CD4-positive, alpha-beta T cell treated with Interleukin-17A for 1 hour (primary cell): ENCODE measurements around the gene CD2BP2.
"Not testable (repeated sequence)": the region's sequence is repeated elsewhere in the genome, so short reads cannot be mapped to it uniquely, and the experiment has no call there.

Experiments
- DNase-seq: peaks from one replicate; pipeline ENCODE4 v3.0.0-alpha.2; 2020

CD2BP2 gene

DNA sequence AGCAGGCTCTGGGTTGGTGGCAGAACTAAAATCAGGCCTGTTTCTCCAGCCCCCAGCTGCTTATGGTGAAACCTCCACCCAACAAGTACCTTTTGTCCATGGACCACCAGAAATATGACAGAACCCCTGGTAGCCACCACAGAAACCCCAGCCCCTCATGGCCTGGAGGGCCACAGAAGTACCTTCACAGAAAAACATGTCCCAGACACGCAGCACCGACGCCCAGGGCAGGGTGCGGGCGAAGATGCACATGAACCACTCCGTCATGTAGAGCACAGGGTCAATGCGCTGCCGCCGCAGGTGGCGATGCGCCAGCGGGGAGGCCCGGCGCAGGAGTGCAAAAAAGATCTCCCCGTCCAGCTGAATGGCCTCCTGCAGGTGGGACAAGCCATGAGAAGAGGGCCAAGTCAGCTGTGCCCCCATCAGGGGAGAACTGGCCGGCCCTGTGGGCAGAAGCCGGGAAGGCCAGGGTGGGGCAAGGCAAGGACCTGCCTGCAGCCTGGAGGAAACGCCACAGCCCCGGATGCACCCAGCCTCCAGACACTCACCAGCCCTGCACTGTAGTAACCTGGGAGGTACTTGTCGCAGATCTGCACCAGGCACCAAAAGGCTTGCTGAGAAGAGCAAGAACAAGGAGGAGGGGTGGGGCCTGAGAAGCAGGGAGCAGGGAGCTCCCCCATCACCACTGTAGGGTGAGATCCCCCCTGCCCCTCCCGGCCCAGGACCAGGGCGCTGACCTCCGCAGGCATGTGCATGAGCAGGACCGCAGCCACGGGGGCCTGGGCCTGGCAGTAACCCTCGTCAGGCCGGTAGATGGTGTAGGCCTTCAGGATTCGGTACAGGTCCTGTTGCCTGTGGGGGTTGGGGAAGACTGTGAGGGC lies 4.1 kb upstream of the CD2BP2 start:
- no peak for DNase-seq

DNA sequence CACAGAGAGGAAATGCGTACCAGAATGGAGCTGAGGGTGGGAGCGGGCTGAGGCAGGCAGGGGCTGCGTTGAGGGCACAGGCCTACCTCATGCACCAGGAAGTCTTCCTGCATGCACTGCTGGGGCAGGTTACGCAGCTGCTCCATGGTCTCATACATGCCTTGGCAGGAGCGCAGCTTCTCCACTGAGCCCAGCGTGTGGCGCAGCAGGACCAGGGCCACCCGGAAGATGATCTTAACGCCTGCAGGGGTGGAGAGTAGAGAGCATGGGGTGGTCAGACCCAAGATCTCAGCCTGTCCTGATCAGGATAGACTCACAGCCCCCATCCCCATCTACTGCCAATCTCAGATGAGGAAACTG lies 3.4 kb upstream of the CD2BP2 start:
- DNase-seq, result no peak

GRCh38 chr16:30357715-30358576 lies 2.8 kb upstream of the CD2BP2 start:
- DNase-seq, result no peak

GRCh38 chr16:30357085-30357714 lies 2.1 kb upstream of the CD2BP2 start:
- DNase-seq, result no peak

DNA sequence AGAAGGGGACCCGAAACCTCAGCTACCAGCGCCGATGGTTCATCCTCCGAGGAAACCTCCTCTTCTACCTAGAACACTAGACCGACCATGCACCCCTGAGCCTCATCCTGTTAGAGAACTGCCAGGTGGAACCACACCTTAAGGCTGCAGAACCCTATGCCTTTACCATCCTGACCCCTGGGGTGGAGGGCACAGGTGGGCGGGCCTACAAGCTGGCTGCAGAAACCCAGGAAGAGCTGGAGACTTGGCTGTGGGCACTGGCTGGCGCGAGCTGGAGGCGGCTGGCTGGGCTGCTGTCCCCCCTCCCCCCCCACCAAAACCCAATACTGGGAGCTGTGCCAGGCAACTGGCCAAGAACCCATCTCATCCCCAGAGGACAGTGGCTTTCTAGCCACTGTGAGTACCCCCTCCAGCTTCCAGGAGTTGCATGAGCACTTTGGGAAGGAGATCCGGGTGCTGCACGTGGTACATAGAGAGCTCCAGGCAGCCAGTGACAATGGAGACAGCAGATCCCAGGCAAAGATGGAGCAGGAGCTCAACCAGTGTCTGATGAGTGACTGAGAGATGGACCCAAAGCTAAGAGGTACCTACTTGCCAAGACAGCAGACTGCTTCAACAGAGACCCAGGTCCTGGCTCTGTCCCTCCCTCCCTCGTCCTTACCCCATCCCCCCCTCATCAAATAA lies 1.4 kb upstream of the CD2BP2 start:
- DNase-seq, result no peak

DNA sequence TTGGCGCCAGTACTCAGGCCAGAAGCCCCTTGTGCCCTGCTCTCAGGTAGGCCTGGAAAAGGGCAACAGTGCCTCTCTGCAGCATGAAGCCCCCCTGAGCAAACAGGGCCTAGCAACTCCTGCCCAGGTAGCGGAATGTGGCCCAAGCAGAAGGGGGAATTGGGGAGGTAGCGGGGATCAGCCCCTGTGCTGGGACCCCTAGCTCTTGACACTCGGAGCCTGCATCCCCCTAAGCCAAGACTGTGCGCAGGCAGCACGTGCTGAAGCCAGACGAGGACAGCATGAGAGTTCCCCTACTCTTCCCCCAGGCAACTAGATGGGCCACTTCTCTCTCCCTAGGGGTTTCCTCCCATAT lies 823 bp upstream of the CD2BP2 start:
- no peak for DNase-seq

DNA sequence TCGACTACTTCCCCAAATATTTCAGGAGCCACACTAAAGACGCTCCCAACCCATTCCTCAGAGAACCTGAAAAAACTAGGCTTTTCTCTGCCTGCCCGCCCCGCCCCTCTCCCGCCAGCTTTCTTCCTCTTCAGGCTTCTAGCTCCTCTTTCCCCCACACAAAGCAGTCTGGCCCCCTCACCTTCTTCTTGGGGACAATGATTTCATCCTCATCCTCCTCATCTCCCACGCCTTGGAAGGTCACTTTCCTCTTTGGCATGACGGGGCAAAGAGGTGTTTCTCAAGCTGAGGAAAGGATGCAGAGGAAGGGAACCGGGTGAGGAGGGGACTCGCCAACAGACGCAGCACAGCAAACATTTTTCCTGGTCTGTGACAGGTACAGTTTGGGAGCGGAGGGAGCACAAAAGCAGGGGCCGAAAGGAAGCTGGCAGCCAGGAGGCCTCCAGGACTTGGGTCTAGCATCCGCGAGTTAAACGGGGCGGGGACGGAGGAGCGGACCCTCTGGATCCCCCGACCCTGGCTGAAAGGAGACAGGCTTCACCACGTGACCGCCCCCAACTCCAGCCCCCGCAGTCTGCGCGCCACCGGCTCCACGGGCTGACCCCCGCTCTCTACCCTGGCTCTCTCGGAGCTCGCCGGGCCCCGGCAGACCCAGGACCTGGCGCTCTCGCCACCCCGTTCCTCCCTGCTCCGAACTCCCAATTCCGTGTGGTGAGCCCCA lies 525 bp downstream of the CD2BP2 start:
- no peak for DNase-seq

GRCh38 chr16:30353438-30354129 lies 1.5 kb downstream of the CD2BP2 start:
- no peak for DNase-seq

- DNase-seq, result no peak
Observed at GRCh38 chr16:30352488-30353401, 2.4 kb downstream of the CD2BP2 start.

- DNase-seq, result no peak
Observed at GRCh38 chr16:30351586-30352419, 3.3 kb downstream of the CD2BP2 start.

DNA sequence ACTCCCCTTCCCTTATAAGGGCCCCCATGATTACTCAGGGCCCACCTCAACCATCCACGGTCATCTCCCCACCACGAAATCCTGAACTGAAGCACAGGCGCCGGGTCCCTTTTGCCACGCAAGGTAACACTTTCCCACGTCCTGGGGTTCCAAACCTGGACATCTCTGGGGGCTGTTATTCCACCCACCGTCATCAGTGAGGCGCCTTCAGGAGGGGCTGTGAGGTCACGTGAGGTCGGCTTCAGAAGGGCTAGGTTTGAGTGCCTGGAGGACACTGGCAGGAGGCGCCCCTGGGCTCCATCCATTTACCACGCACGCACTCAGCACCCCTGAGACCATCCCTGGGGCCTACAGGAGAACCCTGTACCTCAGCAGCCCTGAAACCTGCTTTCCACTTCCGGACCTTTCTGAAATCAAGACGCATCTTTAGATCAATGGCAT lies 4.1 kb downstream of the CD2BP2 start:
- no peak for DNase-seq

- DNase-seq, result peak; percentile 54
Observed at GRCh38 chr16:30350134-30350871, 4.8 kb downstream of the CD2BP2 start.

DNA sequence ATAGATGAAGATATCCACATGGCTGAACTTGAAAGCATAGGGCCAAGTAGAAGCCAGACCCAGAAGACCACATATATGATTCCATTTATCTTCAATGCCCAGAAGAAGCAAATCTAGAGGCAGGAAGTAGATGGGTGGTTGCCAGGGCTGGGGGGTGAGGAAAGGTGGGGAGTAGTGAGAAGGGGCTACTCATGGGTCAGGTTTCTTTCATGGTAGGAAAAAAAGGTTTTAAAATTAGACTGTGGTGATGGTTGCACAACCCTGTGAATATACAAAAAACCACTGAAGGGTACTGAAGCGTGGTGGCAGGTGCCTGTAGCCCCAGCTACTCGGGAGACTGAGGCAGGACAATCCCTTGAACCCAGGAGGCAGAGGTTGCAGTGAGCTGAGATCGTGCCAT lies 5.4 kb downstream of the CD2BP2 start:
- DNase-seq, result no peak

- no peak for DNase-seq
Observed at GRCh38 chr16:30348929-30349328, 6.2 kb downstream of the CD2BP2 start.

DNA sequence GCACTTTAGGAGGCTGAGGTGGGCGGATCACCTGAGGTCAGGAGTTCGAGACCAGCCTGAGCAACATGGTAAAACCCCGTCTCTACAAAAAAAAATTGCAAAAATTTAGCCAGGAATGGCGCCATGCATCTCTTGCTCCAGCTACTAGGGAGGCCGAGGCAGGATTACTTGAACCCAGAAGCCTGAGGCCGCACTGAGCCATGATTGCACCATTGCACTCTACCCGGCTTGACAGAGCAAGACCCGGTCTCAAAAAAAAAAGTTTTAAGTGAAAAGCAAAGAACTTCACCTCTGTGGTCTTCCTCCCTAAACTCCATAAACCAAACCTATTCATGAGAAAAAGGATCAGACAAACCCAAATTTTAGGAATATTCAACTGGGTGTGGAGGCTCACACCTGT lies 7.0 kb downstream of the CD2BP2 start:
- DNase-seq, result no peak

GRCh38 chr16:30346286-30346685 lies 8.8 kb downstream of the CD2BP2 start:
- no peak for DNase-seq

DNA sequence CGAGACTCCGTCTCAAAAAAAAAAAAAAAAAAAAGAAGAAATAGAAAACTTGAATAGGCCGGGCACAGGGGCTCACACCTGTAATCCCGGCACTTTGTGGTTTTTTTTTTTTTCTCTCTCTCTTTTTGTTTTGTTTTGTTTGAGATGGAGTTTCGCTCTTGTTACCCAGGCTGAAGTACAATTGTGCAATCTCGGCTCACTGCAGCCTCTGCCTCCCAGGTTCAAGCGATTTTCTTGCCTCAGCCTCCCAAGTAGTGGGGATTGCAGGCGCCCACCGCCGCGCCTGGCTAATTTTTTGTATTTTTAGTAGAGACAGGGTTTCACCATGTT lies 11.7 kb downstream of the CD2BP2 start:
- not testable (repeated sequence) for DNase-seq

DNA sequence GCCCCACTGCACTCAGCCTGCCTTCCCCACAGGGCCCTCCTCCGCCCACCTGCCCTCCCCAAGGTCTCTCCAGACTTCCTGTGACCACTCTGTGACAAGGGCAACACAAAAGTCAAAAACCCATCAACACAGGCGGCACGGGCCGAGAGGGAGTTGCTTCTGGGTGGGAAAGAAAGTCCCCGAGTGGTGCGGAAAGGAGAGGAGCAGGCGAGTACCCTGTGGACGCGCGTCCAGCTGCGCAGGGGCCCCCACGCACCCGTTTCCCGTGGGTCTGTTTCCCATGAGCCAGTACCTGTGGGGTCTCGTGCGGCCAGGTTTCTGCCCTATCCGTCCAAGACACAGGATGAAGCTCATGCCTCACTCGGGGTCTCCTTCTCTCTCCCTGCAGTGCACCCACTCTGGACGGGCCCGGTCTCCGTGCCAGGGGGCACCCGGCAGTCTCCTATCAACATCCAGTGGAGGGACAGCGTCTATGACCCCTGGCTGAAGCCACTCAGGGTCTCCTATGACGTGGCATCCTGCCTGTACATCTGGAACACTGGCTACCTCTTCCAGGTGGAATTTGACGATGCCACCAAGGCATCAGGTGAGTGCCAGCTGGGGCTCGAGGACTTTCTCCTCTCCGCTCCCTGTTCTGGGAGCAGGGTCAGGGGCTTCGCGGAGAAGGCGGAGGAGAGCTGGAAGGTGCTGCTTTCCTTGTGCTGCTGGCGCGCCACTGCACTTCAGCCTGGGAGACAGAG lies 12.2 kb downstream of the CD2BP2 start:
- no peak for DNase-seq
